RKO (cell line): ENCODE measurements around the gene LIFR.

Experiments
- DNase-seq: peaks from one replicate; pipeline ENCODE4 v3.0.0-alpha.2; 2016; ENCODE audit warnings: low spot score

Gene LIFR

DNA sequence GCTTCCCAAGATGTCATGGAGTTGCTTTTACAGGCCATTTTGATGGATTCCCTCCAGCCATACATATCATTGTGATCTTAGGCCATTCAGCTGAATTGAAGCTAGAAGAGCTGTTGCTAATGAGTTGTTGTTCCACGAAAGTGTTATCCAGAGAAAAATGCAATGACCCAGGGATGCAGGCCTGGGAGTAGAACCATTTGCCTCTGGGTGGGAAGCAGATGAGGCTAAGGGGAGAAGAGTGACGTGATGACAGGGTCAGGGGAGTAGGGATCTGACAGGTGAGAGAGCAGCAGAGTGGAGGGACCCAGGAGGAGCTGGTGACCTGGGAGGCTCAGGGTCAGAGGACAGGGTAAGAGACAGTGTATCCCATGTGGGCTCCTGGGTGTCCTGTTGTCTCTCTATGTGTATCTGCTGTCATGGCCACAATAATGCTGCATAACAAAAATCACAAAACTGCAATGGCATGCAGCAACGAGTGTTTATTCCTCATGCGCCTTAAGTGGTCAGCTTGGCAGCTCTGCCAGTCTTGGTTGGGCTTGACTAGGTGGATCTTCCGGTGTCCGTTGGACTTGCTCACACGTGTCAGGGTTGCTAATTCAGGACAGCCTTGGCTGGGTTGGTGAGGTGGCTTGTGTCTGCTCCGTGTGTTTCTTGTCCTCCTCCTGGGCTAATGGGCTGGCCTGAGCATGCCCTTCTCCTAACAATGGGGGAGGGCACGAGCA lies 90.6 kb downstream of the LIFR start:
- no peak for DNase-seq

DNA sequence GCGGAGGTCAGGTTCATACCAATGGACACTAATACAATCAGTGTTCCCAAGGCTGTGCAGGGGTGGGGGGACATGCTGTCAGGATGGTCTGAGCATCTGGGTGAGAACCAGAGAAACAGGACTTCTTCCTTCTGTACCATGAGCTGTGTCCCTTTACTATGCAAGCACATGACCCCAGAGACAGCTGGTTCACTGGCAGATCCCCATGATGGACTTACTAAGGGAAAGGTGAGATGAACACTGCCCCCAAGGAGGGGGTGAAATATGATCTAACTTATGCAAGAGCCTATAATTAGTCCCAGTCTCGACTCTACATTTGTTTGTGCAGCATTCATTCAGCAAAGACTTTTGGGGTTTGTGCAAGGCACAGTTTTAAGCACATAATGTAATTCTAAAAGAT lies 91.4 kb downstream of the LIFR start:
- DNase-seq: no peak

DNA sequence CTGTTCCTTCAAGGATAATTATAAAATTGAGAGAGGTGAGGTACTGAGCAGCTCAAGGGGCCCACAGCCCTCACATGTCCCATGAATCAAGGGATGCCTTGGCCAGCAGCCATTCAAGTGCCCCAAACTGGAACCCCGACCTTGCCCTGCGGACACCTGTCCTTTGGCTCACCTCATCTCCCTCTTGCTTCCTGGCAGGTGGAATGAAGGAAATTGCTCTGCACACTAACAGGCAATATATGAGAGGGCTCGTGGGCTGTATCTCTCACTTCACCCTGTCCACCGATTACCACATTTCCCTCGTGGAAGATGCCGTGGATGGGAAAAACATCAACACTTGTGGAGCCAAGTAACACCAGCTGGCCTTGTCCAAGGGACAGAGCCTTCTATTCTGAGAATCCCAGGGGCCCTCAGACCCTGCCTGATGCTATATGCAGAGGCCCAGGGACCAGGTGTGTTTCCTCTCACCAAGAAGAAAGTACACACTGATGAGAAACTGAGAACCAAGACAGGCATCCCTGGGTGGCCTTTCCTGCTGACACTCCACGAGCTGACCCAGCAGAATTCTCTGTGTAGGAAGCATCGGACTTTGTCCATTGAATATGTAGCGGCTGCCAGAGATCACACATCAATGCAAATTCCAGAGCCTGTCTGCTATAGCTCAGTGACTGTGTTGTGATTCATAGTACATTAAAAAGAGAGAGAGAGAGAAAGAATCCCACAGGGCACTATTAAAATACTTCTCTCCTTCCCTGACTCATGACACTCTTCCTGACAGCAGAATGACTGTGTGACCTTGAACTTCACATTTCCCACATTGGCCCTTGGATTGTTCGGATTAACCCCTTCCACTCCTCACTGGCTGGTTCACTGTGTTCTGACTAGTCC lies 92.6 kb downstream of the LIFR start:
- DNase-seq: peak; percentile 95

DNA sequence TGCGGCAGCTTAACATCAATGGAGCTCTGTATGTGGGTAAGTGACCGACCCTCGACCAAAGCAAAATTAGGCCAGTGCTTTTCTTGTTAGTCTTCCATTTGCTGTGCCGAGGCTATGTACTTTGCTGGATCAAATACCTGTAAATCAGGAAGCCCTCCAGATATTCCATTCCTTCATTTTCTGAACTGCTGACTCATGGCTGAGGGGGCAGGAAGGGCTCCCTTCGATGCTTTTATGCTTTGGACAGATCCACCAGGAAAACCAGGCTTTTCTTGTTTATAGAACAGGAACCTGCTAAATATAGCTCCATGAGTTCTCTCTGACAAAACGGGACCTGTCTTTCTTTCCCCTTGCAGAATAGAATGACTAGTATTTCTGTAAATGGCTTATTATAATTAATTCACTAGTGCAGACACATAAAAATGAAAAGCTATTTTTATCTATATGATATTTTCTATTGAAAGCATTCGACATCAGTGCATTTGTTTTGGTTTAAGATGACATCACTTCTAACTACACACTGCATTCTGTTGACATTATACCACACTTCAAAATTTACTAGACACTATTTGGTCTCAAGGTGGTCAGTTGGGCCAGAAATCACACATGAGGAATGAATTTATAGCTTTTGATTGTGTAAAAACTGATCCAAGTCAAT lies 93.3 kb downstream of the LIFR start:
- no peak for DNase-seq

DNA sequence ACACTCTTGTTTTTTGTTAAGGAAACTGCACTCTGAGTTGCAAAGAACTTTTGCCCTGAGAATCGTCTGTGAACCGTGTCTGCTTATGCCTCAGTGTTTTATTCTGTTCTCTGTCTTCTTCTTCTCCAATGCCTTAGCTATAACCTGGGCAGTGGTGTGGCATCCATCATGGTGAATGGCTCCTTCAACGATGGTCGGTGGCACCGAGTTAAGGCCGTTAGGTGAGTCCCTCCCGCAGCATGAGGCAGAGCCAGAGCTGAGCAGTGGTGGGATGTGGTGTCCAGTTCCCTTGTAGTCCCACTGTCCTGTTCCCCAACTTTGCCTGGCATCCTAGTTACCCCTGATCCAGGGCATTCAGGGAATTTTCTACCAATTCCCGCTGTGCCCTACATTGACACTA lies 98.3 kb downstream of the LIFR start:
- no peak for DNase-seq

DNA sequence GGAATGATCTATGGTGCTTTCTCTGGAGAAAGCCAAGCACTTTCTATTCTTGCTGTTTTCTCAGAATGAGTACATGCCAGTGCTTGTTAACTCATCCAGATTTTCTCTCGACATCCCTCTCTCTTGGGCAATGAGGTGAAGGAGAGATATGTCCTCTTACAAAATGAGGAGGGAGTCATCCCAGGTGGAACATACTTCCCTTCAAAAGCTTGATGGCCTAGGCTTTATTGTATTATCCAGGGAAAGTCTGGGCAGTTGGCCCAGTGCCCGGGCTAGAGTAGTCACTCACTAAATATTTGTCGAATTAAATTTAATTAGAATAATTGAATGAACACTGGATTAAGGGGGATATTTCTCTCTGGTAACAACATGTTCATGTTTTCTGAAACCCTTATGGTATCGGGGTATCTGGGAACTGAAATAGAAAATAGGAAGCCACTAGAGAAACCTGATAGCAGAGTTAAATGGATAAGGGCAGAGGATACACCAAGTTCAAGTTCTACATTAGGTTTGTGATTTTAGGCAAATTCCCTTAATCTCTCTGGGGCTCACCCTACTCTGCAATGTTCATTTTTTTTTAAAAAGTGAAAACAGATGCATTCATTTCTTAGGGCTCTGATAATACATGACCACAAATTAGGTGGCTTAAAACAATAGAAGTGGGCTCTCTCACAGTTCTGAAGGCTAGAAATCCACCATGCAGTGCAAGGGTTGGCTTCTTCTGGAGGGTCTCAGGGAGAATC lies 99.6 kb downstream of the LIFR start:
- no peak for DNase-seq

DNA sequence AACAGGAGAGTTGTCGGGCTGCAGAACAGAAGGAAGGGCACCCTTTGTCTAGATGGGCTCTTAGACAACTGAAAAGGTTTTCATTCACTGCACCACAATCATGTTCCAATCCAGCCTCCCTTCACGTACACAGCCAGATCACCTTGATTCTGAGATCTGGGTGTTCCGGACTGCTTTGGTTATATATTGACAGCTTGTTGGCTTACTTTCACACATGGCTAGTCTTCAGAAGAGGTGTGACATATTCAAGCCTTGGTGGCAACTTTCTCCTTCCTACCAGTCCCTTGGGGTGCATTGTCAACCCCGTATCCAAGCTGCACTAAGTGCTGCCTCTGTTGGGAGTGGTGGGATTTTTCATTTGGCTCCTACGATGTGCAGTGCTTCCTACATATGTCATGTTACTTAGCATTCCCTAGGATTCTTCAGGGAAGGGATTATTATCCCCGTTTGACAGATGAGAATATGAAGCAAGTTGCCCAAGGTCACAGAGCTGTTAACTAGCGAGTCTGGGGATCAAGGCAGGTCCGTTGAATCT lies 100.6 kb downstream of the LIFR start:
- DNase-seq: no peak

DNA sequence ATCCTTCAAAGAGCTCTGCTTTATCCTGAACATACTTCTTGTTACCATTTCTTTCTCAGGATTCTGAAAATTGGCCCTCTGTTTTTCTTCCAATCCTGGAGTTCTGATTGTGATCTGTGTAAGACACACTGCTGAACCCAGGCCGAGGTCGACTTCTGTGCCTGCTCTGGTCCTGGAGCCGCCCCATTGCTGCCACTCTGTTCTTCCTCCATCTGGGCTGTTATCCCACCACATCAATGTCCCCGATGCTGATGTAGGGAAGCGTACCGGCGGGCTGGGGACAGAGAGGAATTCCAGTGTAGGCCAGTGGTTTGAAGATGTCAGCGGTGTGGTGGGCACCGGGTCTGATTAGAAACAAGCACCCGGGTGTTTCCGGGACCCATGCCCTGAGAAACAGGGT lies 102.5 kb downstream of the LIFR start:
- no peak for DNase-seq

DNA sequence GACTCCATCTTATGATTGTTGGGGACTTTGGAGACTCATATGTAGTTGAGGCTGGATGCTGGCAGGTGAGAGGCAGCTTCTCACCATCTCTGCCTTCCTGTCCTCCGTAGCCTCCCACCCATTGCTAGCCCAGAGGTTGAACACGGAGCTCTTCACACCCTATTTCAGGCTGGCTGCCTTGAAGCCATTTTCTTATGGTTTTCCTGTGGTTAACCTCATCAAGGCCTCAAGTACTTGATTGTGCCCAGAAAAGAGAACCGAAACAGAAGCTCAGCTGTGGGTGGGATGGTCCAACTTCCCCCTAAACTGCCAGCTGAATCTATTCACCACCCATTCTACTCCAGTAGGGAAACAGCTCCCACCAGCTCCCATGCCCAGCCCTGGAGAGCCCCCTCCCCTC lies 102.9 kb downstream of the LIFR start:
- no peak for DNase-seq

DNA sequence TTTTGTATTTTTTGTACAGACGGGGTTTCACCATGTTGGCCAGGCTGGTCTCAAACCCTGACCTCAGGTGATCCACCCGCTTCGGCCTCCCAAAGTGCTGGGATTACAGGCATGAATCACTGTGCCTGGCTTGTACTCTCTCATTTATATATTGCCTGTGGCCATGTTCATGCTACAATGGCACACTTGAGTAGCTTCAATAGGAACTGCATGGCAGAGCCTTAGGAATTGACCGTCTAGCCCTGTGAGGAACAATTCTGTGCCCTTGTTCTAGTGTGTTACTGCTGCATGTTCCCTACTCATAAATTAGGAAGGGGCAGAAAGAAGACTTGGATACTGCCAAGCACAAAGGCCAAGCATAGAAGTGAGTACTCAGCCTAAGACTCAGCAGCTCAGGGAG lies 104.2 kb downstream of the LIFR start:
- DNase-seq: no peak

DNA sequence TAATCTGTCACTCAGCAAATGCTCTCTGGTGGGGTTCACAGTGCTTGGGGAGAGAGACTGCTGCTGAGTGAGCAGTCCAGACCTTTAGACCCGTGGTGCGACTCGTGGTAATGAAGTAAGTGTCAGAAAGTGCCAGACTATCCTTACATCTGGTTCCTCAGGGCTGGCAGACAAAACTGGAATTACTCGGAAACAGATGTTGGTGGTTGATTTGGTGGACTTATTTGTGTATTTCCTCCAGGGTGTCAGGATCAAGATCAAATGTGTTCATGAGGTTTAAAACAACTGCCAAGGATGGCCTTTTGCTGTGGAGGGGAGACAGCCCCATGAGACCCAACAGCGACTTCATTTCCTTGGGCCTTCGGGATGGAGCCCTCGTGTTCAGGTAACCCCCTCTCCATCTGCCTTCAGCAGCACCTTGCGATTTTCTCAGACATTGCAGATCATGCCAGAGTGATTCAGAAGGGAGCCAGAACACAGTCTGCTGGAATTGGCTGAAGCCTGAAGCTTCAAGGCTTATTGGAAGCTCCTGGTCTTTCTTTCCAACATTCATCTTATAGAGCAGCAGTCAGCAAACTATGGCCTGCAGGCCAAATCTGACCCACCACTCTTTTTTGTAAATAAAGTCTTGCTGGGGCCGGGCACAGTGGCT lies 105.2 kb downstream of the LIFR start:
- DNase-seq: no peak

DNA sequence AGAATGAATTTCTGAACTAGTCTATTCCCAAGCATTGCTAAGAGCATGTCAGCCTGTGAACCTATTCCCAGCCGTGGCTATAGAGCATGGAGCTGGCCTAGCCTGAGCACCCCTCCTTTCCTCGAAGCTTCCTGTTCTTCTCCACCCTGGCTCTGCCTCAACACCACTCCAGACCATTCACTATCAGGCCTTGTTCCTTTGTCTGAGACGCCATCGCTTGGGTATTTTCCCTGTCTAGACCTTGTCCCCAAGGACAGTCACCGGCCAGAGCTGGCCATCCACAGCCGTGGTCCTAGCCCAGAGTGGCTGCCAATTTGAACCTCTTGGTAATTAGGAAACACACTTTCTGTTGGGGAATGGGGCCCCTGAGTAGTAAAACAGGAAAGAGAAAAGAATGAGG lies 105.8 kb downstream of the LIFR start:
- DNase-seq: no peak

DNA sequence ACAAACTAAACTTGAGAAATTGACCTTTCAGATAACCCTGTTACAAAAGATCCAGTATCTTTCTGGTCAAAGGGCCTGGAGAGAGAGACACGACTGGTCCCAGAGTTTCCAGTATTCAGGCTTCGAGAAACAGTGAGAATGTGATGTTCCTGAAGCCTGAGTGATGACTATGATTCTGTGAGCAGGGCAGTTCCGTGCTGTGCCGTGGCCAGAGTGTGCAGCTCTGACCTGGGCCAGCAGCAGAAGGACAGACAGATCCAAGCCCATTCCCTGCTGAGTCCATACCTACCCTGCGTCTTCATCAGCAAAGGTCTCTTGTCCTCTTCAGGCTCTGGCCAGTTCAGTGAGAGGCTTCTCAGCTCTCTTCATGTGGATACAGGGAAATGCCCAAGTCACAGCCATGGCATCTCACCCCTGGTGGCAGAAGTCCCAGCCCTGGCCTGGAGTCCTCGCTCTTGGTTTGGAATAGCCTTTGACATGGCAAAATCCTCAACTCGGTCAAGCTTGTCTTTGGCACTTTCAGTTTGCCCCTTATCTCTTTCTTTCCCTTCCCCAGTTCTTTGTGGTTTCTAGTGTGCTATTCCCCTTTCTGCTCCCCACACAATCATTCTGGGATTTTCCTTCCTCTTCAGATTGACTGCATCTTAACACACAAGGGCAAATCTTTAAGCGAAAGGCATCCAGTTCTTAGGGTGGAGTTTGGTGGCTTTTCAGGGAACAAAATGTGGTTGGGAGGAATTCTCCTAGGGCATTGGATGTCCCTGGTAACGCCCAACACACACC lies 107.7 kb downstream of the LIFR start:
- DNase-seq: no peak

DNA sequence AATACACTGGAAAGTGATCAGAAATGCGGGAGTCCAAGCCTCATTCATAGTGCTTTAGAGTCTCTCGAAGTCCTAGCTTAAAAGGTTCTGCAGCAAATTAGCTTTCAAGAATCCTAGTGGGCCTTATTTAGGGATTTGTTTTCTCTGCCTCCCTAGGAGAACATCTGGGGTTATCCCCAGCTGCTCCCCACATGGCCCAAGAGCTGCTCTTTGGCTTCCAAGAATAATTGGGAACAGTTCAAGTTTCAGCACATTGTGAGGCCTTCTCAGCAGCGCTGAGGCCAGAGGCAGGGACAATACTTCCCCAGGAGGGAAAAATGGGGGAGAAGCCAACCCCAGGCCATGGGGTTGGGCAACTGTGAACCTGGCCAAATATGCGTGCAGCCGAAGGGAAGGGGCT lies 108.7 kb downstream of the LIFR start:
- DNase-seq: no peak

DNA sequence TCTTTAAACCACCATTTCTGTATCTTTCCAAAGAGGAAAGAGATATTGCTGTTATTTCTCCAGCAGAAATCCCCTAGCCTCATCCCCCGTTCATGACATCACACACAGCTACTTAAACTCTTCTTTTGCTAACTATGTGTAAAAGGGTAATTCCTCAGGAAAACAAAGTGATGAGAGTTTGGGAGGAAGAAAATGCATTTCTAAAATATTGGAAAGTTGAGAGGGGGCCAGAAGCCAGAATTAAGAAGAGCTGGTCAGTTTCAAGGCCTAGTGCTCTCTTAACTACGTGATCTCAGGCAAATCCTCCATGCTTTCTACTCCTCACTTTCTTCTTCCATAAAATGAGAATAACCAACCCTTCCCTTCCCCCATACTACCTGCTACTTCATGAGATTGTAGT lies 109.4 kb downstream of the LIFR start:
- no peak for DNase-seq

DNA sequence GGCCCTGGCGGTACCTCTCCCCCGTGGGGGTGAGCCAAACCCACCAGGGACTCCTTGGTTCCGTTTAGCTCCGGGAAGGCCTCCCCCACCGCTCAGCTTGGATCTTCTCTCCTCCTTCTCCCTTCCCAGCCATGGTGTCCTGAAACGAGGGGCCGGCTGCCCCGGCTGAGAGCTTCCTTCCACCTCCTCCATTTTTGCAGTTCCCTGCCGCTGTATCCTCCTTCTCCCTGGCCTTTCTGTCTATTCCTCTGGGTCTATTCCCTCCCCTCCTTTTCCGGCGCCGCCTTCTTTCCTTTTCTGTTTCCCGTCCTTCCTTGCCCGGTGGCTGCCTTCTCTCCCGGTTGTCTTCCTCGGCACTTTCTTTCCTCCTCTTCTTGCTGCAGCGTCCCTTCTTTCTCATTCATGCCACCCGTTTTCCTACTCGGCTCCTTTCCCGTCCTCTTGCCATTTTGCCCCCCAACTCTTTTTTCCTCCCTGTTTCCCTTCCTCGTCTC lies 110.4 kb downstream of the LIFR start:
- no peak for DNase-seq

DNA sequence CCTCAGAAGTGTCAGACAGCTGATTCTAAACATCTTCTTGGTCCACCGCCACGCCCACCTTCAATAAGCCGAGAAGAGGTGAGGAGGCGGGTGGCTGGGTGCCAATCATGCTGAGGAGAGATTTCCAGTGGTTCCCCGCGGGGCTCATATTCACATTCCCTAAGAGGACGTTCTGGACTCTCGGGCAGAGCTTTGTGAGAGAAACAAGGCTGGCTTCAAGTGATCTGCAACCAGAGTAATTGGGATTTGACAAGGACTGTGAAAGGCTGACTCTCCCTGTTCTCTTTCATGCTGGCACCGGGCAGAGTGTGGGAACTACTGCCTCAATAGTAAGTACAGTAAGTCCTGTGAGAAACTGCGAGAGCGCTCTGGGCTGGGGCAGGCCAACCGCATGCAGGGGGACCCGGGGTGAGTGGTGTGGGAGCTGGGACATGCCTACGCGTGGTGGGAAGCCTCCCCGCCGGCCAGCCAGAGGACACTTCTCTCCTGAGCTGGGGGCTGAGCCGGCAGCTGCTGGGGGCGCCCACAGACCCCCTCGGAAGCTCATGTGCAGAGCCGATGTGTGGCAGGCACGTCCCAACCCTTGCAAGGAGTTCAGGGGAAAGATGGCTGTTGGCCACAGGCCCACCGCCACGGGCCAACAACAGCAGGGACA lies 110.9 kb downstream of the LIFR start:
- no peak for DNase-seq

DNA sequence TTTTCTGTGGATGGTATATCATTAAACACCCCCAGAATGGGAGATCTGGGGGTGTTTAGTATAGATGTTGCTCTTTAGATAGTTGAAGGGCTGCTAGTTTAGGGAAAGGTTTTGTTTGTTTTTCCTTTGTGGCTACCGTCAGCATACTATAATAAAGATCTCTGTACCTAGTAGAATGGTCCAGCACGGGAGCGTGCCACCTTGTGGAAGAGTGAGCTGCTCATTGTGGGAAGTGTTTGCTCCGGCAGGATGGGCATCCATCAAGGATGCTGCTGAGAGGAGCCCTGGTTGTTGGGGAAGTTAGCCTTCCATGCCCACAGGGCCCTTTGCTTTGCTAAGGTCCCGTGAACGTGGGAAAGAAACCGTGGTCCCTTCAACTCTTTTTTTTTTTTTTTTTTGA lies 113.1 kb downstream of the LIFR start:
- no peak for DNase-seq

DNA sequence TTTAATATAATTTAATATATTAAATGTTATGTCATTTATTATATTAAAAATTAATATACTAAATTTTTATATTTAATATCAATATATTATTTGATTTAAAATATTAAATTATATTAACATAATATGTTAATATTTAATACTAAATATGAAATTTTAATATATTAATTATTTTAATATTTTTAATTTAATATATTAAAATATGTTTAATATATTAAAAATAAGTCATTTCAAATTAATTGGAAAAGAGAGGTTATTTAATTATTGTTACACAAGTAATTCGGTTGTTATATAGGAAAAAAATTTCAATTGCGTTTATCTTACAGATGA lies 114.2 kb downstream of the LIFR start:
- no peak for DNase-seq
